ENCODE data around the gene PNPO.

DNA sequence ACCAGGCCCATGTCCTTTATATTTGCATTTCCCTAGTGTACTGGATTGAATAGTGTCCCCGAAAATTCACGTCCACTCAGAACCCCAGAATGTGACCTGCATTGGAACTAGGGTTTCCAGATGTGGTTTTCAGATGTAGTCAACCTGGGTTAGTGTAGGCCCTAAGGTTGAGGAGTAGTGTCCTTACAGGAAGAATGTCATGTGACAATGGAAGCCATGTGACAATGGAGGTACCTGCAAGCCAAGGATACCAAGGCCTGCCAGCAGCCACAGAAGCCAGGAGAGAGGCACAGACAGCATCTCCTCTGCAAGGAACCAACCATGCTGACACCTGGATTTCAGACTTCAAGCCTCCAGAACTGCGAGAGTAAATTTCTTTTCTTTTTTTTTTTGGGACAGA, 21.5 kb downstream of the PNPO start:
- TF ChIP-seq CTCF (IDR thresholded peaks at IDR 0.05) (no peak), POLR2A (IDR thresholded peaks at IDR 0.05) (no peak)
